NCI-H510A (cell line): ENCODE results near the gene ISM2.
"Not testable (repeated sequence)": the region's sequence is repeated elsewhere in the genome, so short reads cannot be mapped to it uniquely, and the experiment has no call there.

Experiments
- DNase-seq: peaks from one replicate; lab custom pipeline; 2025; lab: John Stamatoyannopoulos, UW

Gene ISM2

DNA sequence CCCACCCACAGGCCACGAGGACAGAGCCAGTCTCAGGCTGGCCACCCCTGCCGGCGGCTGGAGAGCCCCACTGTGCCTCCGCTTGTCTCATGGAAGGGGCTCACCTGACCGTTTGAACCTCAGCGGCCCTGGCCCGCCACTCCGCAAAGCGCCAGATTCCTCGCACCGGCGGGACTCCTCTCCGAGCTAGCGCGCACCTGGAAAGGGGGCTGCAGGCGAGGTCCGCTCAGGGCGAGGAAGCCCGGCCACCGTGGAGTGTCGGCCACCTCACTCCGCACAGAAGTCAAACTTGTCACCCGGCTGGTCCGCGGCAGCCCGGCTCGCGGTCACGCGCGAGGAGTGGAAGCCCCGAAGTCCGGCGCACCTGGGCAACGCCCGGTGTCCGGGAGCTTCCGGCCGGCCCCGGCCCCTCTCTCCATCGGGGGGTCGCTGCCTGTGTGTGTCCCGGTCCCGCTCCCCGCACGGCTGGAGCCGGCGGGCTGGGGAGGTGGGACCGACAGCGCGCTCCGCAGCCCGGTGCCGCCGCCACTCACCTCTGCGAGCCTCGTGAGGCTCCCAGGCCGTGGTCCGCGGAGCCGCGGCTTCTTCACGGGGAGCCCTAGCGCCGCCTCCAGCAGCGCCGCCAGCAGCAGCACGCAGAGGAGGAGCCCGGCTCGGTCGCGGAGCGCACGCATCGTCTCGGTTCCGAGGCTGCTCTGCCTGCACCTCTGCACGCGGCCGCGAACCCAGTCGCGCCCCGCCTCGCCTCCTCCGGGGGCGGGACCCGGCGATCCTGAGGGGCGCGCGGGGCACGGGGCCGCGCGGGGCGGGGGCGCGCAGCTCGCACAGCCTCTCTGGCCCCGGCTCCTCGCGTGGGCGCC, at the start of gene ISM2:
Gene ISM2, minus strand, starts transcription at position 697 of the 860 bp plus-strand sequence. Its CDS starts 23 bp downstream, at position 674.
- peak; percentile 51 for DNase-seq

- no peak for DNase-seq
These were observed 49.0 kb upstream of the ISM2 start for GRCh38 chr14:77547512-77548180.

- not testable (repeated sequence) for DNase-seq
These were observed 46.6 kb upstream of the ISM2 start for GRCh38 chr14:77545171-77545570.

GRCh38 chr14:77544571-77544970, 46.0 kb upstream of the ISM2 start:
- DNase-seq, result no peak

- no peak for DNase-seq
These were observed 45.2 kb upstream of the ISM2 start for GRCh38 chr14:77543637-77544334.

- no peak for DNase-seq
These were observed 44.6 kb upstream of the ISM2 start for GRCh38 chr14:77543240-77543551.

- DNase-seq, result no peak
These were observed 44.0 kb upstream of the ISM2 start for GRCh38 chr14:77542421-77543239.

DNA sequence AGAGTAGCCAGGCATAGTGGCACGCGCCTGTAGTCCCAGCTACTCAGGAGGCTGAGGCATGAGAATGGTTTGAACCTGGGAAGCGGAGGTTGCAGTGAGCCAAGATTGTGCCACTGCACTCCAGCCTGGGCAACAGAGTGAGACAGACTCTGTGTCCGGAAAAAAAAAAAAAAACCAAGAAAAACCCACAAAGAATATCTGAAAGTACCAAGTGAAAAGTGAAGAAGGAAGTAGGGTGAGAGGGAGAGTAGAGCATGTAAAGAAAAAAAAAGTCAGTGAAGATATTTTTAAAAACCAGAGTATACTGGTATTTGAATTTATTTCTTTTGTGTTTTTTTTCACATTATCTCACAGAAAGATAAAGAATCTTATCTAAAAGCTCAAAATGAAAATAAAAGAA, 43.3 kb upstream of the ISM2 start:
- no peak for DNase-seq

- DNase-seq, result not testable (repeated sequence)
These were observed 38.3 kb upstream of the ISM2 start for GRCh38 chr14:77536951-77537350.

DNA sequence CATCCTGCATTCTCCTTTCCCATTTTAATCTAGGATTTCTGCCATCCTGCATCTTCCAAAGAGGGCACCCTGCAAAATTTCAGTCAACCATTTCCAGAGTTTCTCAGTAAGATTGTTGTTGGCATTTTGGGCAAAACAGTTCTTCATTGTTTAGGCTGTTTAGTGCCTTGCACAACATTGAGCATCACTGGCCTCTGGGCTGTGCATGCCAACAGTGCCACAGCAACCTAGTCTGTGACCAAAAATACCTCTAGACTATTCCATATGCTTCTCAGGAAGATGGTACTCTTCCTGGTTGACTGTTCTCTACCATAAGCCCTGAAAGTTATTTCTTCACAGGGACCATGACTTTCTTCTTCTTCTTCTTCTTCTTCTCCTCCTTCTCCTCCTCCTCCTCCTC, 32.5 kb upstream of the ISM2 start:
- no peak for DNase-seq

DNA sequence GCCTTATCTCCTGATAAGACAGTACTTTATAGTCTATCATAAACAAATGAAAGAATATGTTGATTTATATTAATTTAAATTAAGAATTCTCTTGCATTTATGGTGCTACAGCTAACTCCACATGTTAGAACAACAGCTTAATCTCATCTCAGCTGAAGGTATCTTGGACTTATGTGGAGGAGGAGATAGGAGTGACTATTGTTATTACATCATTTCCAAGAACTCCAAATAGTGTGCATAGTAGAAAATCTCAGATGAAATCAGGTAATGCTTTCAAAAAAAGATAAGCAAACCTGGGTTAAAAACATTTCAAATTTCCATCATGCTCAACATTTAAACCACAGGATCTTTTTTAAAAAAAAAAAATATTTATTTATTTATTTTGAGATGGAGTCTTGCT, 31.3 kb upstream of the ISM2 start:
- no peak for DNase-seq

DNA sequence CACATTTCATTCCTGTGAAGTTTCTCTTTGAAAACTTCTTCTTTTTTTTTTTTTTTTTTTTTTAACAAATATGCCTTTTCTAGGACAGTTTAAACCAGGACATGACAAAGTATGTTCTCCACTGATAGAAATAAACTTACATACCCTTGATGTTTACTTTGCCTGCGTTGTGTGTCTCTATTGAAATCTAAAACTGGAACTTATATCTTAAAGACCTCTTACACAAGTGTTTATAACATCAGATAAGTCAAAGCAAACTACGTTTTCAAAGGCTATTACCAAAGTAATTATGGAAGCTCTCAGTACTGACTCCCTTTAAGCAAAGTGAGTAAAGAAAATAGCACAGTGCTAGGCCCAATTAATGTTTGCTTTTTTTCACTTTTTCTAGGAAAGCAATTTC, 30.6 kb upstream of the ISM2 start:
- no peak for DNase-seq

GRCh38 chr14:77528701-77529100, 30.1 kb upstream of the ISM2 start:
- not testable (repeated sequence) for DNase-seq

DNA sequence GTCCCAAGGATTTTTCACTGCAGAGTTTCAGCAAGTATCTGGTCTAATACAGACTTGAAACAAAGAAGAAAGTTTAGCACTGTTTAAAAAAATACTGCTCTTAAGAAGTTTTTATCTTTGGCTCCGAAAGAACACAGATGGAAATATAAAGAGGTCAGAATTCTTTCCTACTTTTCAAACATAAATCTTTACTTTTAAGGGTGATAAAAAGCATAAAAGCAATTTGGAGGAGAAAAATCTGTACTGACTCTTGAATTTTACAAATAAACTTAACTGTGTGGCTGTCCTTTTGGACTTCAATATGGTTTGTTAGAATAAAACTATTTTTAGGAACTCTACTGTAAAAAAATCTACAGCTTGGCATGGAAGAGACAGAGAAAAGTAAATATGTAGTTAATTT, 27.6 kb upstream of the ISM2 start:
- DNase-seq, result no peak

- DNase-seq, result no peak
These were observed 25.9 kb upstream of the ISM2 start for GRCh38 chr14:77524536-77524935.

DNA sequence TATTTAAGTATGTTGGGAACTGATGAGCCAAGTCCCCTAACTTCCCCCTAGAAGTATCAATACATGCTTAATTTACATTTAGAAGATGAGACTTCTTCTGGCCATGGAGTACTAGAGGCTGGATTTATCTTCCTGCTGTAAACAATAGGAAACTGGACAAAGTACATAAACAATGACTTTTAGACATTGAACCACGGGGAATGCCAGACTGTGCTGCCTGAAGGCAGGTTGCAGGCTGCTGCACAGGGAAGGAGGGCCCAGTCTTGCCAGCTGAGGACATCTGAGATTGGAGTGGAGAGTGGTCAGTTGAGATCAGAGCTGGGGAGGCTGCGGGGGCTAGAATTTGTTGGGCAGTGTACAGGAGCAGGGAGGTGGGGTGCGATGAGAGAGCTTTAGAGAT, 24.5 kb upstream of the ISM2 start:
- no peak for DNase-seq

- no peak for DNase-seq
These were observed 21.9 kb upstream of the ISM2 start for GRCh38 chr14:77520555-77520954.

DNA sequence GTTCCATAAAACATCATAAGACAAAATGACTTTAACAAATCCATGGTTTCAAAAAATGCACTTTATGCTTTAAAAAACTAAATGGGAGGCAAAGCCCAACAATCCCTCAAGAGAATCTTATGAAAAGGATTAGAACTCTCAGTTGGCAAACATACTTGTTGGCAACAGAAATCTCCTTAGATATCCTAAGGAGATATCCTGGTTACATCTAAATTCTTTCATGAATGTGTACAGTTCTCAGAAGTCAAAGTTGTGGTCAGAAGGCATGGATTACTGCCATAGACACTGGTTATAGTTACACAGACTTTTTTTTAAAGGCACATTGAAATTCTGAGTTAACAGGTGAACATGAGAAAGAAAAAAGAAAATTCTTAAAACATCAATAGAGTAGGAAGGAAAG, 17.5 kb upstream of the ISM2 start:
- no peak for DNase-seq

GRCh38 chr14:77511486-77512162, 13.0 kb upstream of the ISM2 start:
- no peak for DNase-seq

DNA sequence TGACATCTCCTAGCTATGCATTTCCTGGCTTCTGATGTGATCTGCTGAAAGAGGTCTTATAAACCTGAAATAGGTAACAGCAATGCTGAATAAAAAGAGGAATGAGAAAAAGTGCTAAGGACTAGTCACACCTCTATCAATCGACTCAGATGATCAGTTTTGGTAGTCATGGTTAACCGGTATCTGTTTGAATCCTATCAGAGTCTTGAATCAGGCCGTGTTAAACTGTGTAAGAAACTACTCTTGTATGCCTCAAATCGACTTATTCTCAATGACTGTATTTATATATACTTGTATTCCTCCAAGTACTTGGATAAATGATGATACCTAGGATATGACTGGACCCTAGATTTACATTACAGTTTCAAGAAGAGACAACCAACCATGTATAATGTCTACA, 10.8 kb upstream of the ISM2 start:
- no peak for DNase-seq

- no peak for DNase-seq
These were observed 10.3 kb upstream of the ISM2 start for GRCh38 chr14:77508876-77509275.

- no peak for DNase-seq
These were observed 9.6 kb upstream of the ISM2 start for GRCh38 chr14:77508249-77508648.
